ENCODE measurements around the gene NIPBL.
"Not testable (repeated sequence)": the region's sequence is repeated elsewhere in the genome, so short reads cannot be mapped to it uniquely, and the experiment has no call there.

Gene NIPBL

GRCh38 chr5:37088009-37088408, 211.4 kb downstream of the NIPBL start:
- DNase-seq (ENCODE audit: low spot score): no peak

- no peak for DNase-seq (ENCODE audit: low spot score)
These were observed 213.7 kb downstream of the NIPBL start for GRCh38 chr5:37090123-37090726.

GRCh38 chr5:37090781-37091180, 214.2 kb downstream of the NIPBL start:
- DNase-seq (ENCODE audit: low spot score): no peak

- not testable (repeated sequence) for DNase-seq (ENCODE audit: low spot score)
These were observed 217.2 kb downstream of the NIPBL start for GRCh38 chr5:37093795-37094194.

- not testable (repeated sequence) for DNase-seq (ENCODE audit: low spot score)
These were observed 222.7 kb downstream of the NIPBL start for GRCh38 chr5:37099267-37099666.

- DNase-seq (ENCODE audit: low spot score): no peak
These were observed 226.7 kb downstream of the NIPBL start for GRCh38 chr5:37103302-37103701.

GRCh38 chr5:37109338-37109737, 232.8 kb downstream of the NIPBL start:
- no peak for DNase-seq (ENCODE audit: low spot score)

- no peak for DNase-seq (ENCODE audit: low spot score)
These were observed 233.6 kb downstream of the NIPBL start for GRCh38 chr5:37110135-37110534.

GRCh38 chr5:37111426-37112382, 235.1 kb downstream of the NIPBL start:
- no peak for DNase-seq (ENCODE audit: low spot score)

GRCh38 chr5:37112383-37112991, 235.9 kb downstream of the NIPBL start:
- no peak for DNase-seq (ENCODE audit: low spot score)
